ENCODE results near the gene MTIF3. TPM values are rescaled to one million over a fixed set of nuclear protein-coding genes. Genes with fewer than 3 reads are reported as not detected.
"Not testable (repeated sequence)": the region's sequence is repeated elsewhere in the genome, so short reads cannot be mapped to it uniquely, and the experiment has no call there.

The MTIF3 gene
- polyA plus RNA-seq, 12 donors = 50.4 to 96.3 (median 68.0) TPM; not detected in 1

DNA sequence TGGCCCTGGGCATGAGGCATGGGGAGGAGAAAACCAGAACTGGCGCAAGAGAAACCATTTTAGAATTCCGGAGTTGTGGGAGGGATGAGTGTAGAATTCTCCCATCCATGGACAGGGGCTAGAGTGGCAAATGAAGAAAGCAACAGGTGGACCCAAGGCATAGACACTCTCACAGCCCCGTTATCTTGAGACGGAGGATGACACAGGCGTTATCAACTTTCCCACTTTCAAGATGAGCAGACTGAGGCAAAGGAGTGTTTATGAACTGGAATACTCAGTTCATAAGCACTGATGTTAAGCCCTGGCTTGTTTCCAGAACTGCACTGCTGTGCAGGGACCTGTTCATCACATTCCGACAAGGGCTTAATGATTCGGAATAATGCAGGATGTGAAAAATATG is 27.0 kb downstream of the MTIF3 start:
- DNase-seq = no peak

DNA sequence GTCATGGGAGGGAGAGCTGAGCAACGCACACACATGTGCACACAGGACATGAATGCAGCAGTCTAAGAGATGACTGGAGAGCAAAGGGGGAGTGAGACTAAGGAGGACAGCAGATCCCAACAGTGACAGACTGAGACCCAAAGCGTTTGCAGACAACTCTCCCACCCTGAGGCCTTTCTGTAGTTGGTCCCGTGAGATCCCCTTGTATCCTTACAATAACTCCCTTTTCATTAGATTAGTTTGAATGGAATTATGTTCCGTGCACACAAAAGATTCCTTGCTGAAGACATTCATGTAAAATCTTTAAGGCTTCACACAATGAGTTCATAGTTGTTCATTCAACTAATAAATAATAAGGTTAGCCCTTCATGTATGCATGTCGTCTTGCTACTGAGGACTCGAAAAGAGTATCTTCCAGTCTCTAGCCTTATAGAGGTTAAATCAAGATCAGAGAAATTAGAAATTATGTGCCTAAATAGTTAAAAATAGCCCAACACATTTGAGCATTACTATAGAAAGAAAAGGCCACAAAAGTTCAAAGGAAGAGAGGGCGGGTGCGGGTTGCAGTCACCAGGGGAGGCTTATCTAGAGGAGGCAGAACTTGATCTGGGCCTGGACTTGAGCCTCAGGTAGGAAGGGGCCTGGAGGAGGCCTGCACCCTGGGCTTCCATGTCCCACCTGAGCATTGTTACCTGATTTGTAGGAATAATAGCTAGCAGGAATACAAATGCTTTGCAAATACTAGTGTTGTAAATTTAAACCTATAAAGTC is 29.1 kb downstream of the MTIF3 start:
- DNase-seq = no peak

DNA sequence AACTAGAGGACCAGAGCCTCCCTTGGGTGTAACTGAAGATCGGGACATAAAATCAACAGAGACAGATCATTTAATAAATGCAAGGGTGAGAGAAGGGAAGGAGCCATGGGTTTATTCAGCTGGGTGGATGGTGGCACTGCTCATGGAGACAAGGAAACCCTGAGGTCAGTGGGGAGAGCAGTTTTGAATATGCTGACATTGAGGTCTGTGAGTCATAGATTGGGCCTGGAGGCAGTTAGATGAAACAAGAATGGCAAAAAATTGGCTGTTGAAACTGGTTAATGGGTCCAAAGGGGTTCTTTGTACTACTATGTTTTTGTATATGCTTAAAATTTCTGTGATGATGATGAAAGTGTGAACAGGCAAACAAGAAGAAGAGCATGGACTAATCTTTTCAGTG is 31.0 kb downstream of the MTIF3 start:
- DNase-seq = no peak

- no peak for DNase-seq
Observed at GRCh38 chr13:27415116-27415515, 35.2 kb downstream of the MTIF3 start.

DNA sequence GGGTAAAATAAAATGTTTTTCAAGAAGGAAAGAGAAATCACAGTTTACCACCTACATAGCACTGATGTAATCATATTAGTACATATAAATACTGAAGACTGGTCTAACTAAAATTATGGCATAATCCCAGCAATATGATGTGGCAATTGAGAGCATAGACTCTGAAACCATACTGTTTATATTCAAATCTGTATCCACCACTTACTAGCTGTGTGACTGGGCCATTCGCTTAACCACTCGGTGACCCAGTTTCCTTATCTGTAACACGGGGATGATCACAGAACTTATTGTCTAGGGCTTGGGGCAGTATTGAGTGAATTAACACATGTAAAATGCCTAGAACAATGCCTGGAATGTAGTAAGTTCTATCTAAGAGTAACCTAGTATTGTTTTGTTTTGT is 39.0 kb downstream of the MTIF3 start:
- no peak for DNase-seq

- DNase-seq = no peak
Observed at GRCh38 chr13:27409013-27409412, 41.4 kb downstream of the MTIF3 start.

DNA sequence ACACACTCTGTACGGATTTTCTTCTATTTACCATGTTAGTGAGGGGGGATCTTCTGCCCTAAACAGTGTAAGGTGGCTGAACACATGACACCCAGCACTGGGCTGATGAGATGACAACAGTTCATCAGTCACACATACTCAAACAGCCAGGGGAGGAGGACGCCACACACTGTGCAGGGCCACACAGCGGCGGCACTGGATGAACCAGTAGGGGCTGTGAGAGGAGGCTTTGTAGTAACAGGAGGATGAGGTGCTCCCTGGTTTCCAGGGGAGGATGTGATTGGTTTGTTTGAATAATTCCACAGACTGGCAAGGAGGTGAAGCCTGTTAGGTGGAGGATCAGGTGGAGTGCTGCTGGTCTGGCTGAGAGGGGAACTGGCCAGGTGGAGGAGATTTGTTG is 42.3 kb downstream of the MTIF3 start:
- DNase-seq = no peak

GRCh38 chr13:27406178-27406939 is 44.0 kb downstream of the MTIF3 start:
- no peak for DNase-seq

GRCh38 chr13:27405546-27406134 is 44.7 kb downstream of the MTIF3 start:
- DNase-seq = no peak

DNA sequence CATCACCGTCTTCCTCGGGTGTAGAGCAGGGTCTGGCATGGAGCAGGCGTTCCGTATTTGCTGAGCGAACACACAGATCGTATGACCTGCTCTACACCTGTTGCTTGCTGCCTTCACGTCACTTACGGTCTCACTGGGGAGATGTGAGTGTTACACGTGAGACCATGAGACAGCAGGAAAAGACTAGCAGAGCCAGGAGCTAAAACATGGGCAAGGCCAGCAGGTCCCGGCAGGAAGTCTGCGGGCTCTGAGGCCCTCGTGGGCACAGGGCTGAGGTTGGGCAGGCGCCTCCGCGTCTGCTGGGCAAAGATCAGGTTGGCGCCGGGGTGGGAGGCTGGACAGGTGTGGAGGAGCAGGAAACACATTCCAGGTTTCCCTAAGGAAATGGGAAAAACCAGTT is 45.7 kb downstream of the MTIF3 start:
- DNase-seq = no peak

GRCh38 chr13:27403727-27404385 is 46.5 kb downstream of the MTIF3 start:
- no peak for DNase-seq

DNA sequence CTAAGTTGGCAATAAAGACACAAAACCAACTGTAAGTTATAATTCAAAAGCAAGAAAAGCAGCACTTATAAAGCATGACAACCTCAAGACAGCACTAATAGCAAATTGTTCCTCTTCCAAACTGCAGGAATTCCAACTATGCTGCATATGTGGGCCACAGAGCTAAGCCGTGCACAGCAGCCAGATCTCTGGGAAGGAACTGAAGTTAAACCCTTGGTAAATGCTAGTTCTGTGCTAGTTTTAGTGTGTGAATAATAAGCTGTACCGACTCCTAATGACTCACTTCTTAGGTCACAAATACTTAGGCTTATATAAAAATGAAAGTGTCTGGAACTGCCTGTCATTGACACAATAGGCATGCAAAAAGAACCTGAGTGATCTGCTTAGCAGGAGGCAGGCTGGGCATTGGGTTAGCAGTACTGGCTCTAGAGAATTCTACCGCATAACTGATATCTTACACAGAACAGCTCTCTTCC is 47.1 kb downstream of the MTIF3 start:
- no peak for DNase-seq

DNA sequence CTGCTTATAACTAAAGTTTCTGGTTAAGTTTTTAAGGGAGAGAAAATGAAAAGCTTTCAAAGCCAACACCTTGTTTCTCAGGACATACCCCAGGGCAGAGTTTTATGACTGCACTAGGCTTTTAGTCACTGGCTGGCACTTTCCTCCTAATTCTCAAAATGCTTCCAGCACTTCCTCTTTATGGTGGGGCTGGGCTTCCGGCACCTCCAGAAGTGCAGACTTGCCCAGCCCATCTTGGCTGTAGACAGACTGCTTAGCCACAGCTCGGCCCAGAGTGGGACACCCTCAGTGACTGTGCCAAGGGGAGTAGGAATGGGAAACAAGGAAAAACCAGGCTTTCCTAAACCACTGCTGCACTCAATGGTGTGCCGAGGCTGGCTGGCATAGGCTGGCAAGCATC is 49.2 kb downstream of the MTIF3 start:
- no peak for DNase-seq

GRCh38 chr13:27400405-27400804 is 50.0 kb downstream of the MTIF3 start:
- not testable (repeated sequence) for DNase-seq

- no peak for DNase-seq
Observed at GRCh38 chr13:27398360-27398759, 52.0 kb downstream of the MTIF3 start.

DNA sequence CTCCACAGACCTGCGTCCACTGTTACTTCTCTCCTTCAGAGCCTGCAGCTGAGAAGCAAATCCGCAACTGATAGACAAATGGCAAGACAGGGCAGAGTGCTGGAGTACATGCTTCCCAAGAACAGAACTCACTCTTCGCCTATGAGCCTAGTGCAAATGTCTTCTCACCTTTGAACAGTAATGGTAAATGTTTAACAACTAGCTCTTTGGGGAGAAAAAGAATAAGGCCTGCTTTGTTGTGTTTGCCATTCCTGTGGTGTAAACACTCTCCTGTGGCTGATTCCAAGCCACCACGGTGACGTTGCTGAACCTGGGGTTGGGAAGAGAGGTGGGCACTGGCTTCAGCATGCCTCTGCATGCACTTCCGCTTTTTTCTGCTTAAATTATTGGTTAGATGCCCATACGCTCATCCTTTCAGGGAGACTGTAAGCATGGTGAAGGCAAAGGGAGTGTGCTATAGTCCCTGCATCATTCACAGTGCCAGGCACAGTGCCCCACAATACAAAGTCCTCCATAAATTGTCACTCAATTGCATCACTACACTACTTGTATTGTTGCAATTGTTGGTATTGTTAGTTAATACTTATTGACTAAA is 54.0 kb downstream of the MTIF3 start:
- DNase-seq = no peak

GRCh38 chr13:27395007-27395510 is 55.3 kb downstream of the MTIF3 start:
- no peak for DNase-seq

DNA sequence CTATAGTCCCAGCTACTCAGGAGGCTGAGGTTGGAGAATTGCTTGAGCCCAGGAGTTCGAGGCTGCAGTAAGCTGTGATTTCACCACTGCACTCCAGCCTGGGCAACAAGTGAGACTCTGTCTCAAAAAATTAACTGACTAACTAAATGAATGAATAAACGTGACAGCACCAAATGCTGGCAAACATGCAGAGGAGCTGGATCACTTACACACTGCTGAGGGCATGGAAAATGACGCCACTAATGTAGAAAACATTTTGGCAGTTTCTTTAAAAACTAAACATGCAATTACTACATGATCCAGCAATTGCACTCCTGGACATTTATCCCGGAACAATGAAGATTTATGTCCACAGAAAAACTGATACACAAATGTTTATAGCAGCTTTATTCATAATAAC is 57.3 kb downstream of the MTIF3 start:
- no peak for DNase-seq

DNA sequence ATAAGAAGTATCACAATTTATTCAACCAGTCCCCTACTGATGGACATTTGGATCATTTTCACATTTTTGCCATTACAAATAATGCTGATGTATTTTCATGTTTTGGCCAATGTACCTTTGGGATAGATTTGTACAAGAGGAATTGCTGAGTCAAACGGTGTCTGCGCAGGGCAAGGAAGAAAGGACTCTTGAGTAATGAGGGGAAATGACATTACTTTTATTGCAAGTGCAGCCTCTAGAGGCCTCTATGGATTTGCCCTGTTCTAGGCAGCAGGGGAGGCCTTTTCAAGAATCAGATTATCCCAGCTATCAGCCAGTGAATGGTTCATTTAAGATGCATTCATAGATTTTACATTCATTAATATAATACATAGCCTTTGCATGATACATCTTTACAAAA is 58.9 kb downstream of the MTIF3 start:
- DNase-seq = no peak

DNA sequence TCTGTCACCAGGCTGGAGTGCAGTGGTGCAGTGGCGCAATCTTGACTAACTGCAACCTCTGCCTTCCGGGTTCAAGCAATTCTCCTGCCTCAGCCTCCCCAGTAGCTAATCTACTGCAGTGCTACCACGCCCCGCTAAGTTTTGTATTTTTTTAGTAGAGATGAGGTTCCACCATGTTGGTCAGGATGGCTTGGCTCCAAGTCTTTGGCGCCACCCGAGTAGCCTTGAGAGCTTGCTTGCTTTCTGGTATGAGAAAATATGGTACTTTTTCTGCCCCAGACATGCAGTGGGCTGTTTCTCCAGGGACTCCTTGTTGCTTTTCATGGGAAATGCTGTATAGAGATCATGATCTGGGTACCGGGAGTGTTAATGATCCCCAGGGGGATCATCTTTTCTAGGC is 60.5 kb downstream of the MTIF3 start:
- DNase-seq = no peak

DNA sequence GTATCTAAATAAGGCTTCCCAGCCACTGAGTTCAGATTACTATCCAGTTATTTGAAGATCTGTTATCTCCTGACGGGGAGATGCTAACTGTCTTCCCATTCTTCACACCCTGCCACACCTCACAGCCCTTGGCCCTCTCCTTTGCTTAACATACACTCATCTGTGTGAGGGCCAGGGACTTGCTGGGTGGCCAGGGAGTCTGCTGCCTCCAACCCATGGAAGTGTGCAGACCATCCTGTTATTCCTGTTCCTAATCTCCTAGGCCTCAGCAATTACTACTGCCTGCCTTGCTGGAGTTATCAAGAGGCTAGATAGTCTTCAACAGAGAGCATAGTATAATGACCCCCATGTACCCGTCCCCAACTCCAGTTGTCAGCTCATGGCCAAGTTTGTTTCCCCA is 62.1 kb downstream of the MTIF3 start:
- DNase-seq = no peak
